ENCODE results near the gene COL12A1.

DNA sequence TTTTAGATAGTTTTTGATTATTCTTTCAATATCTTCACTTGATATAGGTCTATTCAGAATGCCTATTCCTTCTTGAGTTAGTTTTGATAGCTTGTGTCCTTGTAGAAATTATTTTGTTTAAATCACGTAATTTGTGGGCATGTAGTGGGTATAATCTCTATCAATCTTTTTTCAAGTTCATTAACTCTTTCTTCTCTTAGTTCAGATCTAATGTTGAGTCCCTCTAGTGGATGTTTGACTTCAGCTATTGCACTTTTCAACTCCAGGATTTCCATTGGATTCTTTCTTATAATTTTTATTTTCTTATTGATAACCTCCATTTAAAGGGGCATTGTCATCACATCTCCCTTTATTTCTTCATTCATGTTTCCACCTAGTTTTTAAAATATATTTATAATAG, 135.6 kb downstream of the COL12A1 start:
- TF ChIP-seq, protein P1, sequence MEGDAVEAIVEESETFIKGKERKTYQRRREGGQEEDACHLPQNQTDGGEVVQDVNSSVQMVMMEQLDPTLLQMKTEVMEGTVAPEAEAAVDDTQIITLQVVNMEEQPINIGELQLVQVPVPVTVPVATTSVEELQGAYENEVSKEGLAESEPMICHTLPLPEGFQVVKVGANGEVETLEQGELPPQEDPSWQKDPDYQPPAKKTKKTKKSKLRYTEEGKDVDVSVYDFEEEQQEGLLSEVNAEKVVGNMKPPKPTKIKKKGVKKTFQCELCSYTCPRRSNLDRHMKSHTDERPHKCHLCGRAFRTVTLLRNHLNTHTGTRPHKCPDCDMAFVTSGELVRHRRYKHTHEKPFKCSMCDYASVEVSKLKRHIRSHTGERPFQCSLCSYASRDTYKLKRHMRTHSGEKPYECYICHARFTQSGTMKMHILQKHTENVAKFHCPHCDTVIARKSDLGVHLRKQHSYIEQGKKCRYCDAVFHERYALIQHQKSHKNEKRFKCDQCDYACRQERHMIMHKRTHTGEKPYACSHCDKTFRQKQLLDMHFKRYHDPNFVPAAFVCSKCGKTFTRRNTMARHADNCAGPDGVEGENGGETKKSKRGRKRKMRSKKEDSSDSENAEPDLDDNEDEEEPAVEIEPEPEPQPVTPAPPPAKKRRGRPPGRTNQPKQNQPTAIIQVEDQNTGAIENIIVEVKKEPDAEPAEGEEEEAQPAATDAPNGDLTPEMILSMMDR (conservative IDR thresholded peaks at IDR 0.05; ENCODE audit: low read depth, low read length), result 0 out of 2 replicates have a peak, but pooled peaks have one; percentile 19
- TF ChIP-seq EZH2 (IDR thresholded peaks at IDR 0.05; ENCODE audit: borderline replicate concordance, low read depth, low read length, poor library complexity, severe bottlenecking), result no peak
